DND-41 (cell line): Measurements from ENCODE around the gene TMEM135.

Experiments used
- CTCF ChIP-seq: IDR thresholded peaks from 2 replicates; pipeline ENCODE4 v1.5.1; 2012; ENCODE audit warnings: borderline replicate concordance, low read length, moderate library complexity, mild to moderate bottlenecking; ENCODE audit not compliant: poor library complexity, severe bottlenecking; ENCODE audit errors: extremely low read depth
- EZH2 ChIP-seq: IDR thresholded peaks from 3 replicates; pipeline ENCODE4 v1.6.1; 2012; ENCODE audit warnings: borderline replicate concordance, low read depth, mild to moderate bottlenecking, moderate library complexity, low read length, inconsistent platforms; ENCODE audit not compliant: severe bottlenecking

GRCh38 chr11:87187076-87187475 is 149.3 kb downstream of the TMEM135 start:
- TF ChIP-seq CTCF (no peak), EZH2 (no peak)
